ENCODE measurements around the gene ZNF746. TPM values are rescaled to one million over a fixed set of nuclear protein-coding genes. Genes with fewer than 3 reads are reported as not detected.

Gene ZNF746
- 16.9 to 19.4 TPM (median 18.1 TPM) in 5 replicates for total RNA-seq (2022; extraction: Qiagen RNA extraction; ENCODE audit: low read depth)

DNA sequence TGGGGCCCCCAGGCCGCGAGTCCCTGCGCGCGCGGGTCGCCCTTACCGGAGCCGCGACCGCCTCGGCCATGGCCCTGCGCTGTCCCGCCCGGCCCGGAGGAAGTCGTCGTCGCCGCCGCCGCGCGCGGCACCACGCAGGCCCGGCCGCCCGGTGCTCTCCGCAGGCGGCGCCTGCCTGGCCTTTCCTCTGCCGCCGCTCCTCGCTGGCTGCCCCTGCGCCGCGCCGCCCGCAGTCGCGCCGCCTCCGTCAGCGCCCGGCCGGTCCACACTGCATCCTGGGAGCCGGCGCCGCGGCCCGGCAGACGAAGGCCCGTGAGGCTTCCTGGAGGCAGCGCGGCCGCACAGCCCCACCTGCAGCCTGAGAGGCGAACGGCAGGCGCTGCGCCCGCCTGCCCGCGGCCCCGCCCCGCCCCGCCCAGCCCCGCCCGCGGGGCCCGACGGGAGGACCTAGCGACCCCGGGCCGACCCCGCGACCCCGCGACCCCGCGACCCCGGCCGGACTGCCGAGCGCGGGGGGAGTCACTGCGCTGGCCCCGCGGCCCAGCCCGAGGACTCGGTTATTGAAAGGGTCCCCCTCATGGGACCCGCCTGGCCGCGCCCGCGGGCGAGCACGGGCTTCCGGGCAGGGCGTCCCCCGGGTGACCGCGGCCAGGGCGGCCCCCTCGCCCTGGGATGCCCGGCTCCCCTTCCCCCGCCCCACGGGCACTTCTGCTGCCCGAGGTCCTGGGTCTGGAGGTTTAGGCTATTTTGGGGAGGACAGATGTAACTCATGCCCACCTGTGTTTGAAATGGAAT, at the start of gene ZNF746:
ZNF746 (minus strand) TSS at position 343 of the 795 bp plus-strand sequence; CDS start at position 70, 273 bp downstream.

GRCh38 chr7:149460493-149461277, 36.9 kb downstream of the ZNF746 start, which contains the start of gene ZNF777:
ZNF777 (minus strand) TSS chr7:149461062; CDS start chr7:149456022, 5,040 bp downstream.

Other genes with a start within 250 kb of the ZNF746 start
- gene ZNF783, start 235.6 kb downstream of the ZNF746 start, total RNA-seq (2022; extraction: Qiagen RNA extraction; ENCODE audit: low read depth): 5.6 to 7.6 TPM (median 6.5 TPM) in 5 replicates
- gene ZNF777, start 36.7 kb downstream of the ZNF746 start, total RNA-seq (2022; extraction: Qiagen RNA extraction; ENCODE audit: low read depth): 16.1 to 21.5 TPM (median 18.6 TPM) in 5 replicates

All from A549 treated with DMSO at 1 μM for 4 hours (cell line).